ENCODE data around the gene VPS33B. TPM values are rescaled to one million over a fixed set of nuclear protein-coding genes. Genes with fewer than 3 reads are reported as not detected.

Gene VPS33B
- total RNA-seq, 1 donor, result 8.0 TPM

GRCh38 chr15:90970274-90970673 is 52.1 kb downstream of the VPS33B start:
- no peaks in the 10 kb centered on the region for H4K20me1 ChIP-seq (ENCODE audit: insufficient read depth, low read length)
- TF ChIP-seq CTCF (IDR thresholded peaks at IDR 0.05; ENCODE audit: extremely low read depth, low read depth, low read length), result no peak
- no peaks in the 10 kb centered on the region for H3K9me3 ChIP-seq (ENCODE audit: low read depth, low read length)
- H3K79me2 ChIP-seq (ENCODE audit: insufficient read depth, low read length), result peaks cover 2% of the 10 kb centered on the region
- no peaks in the 10 kb centered on the region for H3K4me1 ChIP-seq (ENCODE audit: insufficient read depth, low read length)
- no peak overlapping the region for H2AFZ ChIP-seq (ENCODE audit: low read length)
- peaks cover 50% of the 10 kb centered on the region for H3K36me3 ChIP-seq (ENCODE audit: insufficient read depth, low read length)
- H3K27ac ChIP-seq (ENCODE audit: low read depth, low read length), result no peak overlapping the region
- H3K4me3 ChIP-seq (ENCODE audit: insufficient read depth, low read length), result no peak overlapping the region
- H3K4me2 ChIP-seq (ENCODE audit: insufficient read depth, low read length), result no peak overlapping the region
- H3K27me3 ChIP-seq (ENCODE audit: insufficient read depth, low read length), result no peaks in the 10 kb centered on the region
- DNase-seq (ENCODE audit: insufficient read length, low spot score, missing footprints), result no peak

DNA sequence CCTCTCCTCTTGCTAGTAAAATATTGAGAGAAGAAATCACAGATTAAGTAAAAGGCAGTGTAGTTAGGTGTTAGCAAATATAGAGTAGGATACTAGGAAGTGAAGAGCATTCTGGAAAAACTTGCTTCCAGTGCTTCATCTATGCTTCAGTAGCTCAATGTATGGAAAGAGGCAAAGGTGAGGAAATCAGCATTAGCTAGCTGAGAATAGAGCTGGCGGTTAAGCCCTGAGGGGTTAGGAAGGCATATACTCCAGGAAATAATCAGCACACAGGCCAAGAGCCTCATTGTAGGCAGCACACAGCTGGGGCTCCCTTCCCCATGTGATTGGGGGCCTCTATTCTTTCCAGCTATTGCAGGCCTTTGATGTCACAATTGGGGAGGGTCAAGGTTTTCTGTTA is 54.0 kb downstream of the VPS33B start:
- Histone ChIP-seq H3K4me2 (ENCODE audit: insufficient read depth, low read length) (no peak overlapping the region), H4K20me1 (ENCODE audit: insufficient read depth, low read length) (no peaks in the 10 kb centered on the region), H3K36me3 (ENCODE audit: insufficient read depth, low read length) (peaks cover 49% of the 10 kb centered on the region), H3K79me2 (ENCODE audit: insufficient read depth, low read length) (peaks cover 8% of the 10 kb centered on the region), H3K27me3 (ENCODE audit: insufficient read depth, low read length) (no peaks in the 10 kb centered on the region), H3K27ac (ENCODE audit: low read depth, low read length) (no peak overlapping the region), H3K4me1 (ENCODE audit: insufficient read depth, low read length) (no peaks in the 10 kb centered on the region), H3K4me3 (ENCODE audit: insufficient read depth, low read length) (no peak overlapping the region), H3K9me3 (ENCODE audit: low read depth, low read length) (no peaks in the 10 kb centered on the region), H2AFZ (ENCODE audit: low read length) (no peak overlapping the region)
- TF ChIP-seq CTCF (IDR thresholded peaks at IDR 0.05; ENCODE audit: extremely low read depth, low read depth, low read length), result no peak
- no peak for DNase-seq (ENCODE audit: insufficient read length, low spot score, missing footprints)

- Histone ChIP-seq H3K9me3 (ENCODE audit: low read depth, low read length) (no peaks in the 10 kb centered on the region), H2AFZ (ENCODE audit: low read length) (no peak overlapping the region), H4K20me1 (ENCODE audit: insufficient read depth, low read length) (no peaks in the 10 kb centered on the region), H3K4me3 (ENCODE audit: insufficient read depth, low read length) (no peak overlapping the region), H3K27me3 (ENCODE audit: insufficient read depth, low read length) (no peaks in the 10 kb centered on the region), H3K4me2 (ENCODE audit: insufficient read depth, low read length) (no peak overlapping the region), H3K79me2 (ENCODE audit: insufficient read depth, low read length) (peaks cover 11% of the 10 kb centered on the region), H3K4me1 (ENCODE audit: insufficient read depth, low read length) (no peaks in the 10 kb centered on the region), H3K36me3 (ENCODE audit: insufficient read depth, low read length) (peaks cover 49% of the 10 kb centered on the region), H3K27ac (ENCODE audit: low read depth, low read length) (no peak overlapping the region)
- DNase-seq (ENCODE audit: insufficient read length, low spot score, missing footprints), result no peak
- no peak for TF ChIP-seq CTCF (IDR thresholded peaks at IDR 0.05; ENCODE audit: extremely low read depth, low read depth, low read length)
These were observed 55.2 kb downstream of the VPS33B start for GRCh38 chr15:90967206-90967605.

- Histone ChIP-seq H2AFZ (ENCODE audit: low read length) (no peak overlapping the region), H3K27me3 (ENCODE audit: insufficient read depth, low read length) (no peaks in the 10 kb centered on the region), H3K4me2 (ENCODE audit: insufficient read depth, low read length) (no peak overlapping the region), H3K4me1 (ENCODE audit: insufficient read depth, low read length) (no peaks in the 10 kb centered on the region), H3K79me2 (ENCODE audit: insufficient read depth, low read length) (peaks cover 14% of the 10 kb centered on the region), H3K27ac (ENCODE audit: low read depth, low read length) (no peak overlapping the region), H3K4me3 (ENCODE audit: insufficient read depth, low read length) (no peak overlapping the region), H3K9me3 (ENCODE audit: low read depth, low read length) (no peaks in the 10 kb centered on the region), H3K36me3 (ENCODE audit: insufficient read depth, low read length) (peaks cover 58% of the 10 kb centered on the region), H4K20me1 (ENCODE audit: insufficient read depth, low read length) (no peaks in the 10 kb centered on the region)
- DNase-seq (ENCODE audit: insufficient read length, low spot score, missing footprints), result no peak
- TF ChIP-seq CTCF (IDR thresholded peaks at IDR 0.05; ENCODE audit: extremely low read depth, low read depth, low read length), result no peak
These were observed 56.1 kb downstream of the VPS33B start for GRCh38 chr15:90966262-90966661.

All from osteoblast (primary cell).